Endothelial cell of umbilical vein (primary cell): ENCODE results near the gene SIX1. TPM values are rescaled to one million over a fixed set of nuclear protein-coding genes. Genes with fewer than 3 reads are reported as not detected.

Source experiments
- BruUV-seq: library from RNA; stranded (reverse); fragments of 400-500 nt; replicated peaks from 2 replicates; lab custom pipeline; 2021; lab: Mats Ljungman, UMichigan
- CTCF ChIA-PET: fragments of 300-600, 350-600 bp; sonication (Branson Sonifier 250); formaldehyde crosslinking; loops from one replicate; lab custom pipeline; 2021; ENCODE audit warnings: antibody characterized with exemption, inconsistent platforms; lab: Charles Lee
- POLR2A ChIA-PET: fragments of 300-600, 350-600 bp; sonication (Branson Sonifier 250); formaldehyde crosslinking; loops from one replicate; lab custom pipeline; 2021; ENCODE audit warnings: antibody characterized with exemption, inconsistent platforms; lab: Charles Lee
- DNase-seq: peaks from one replicate; pipeline ENCODE4 v3.0.0-alpha.2; 2011; ENCODE audit warnings: low read depth, low spot score
- FAIRE-seq: peaks from 2 replicates; lab custom pipeline; 2011; peaks lifted over from hg19 to GRCh38; lab: Jason Lieb, UNC
- H2AFZ ChIP-seq: 2 replicates; pipeline ENCODE4 v1.6.0; 2012; ENCODE audit warnings: low read depth, low read length, control low read depth, inconsistent platforms
- H3K27ac ChIP-seq: 2 replicates; pipeline ENCODE4 v1.5.1; 2011; ENCODE audit warnings: low read depth, mild to moderate bottlenecking, control low read depth, low read length, moderate library complexity; ENCODE audit not compliant: insufficient read depth
- H3K27me3 ChIP-seq, 2 experiments: 2 replicates each; pipeline versions ENCODE4 v1.6.0 to v1.6.1; 2011; ENCODE audit warnings: low read length in 2 of 2, mixed read lengths in 1 of 2; ENCODE audit not compliant: control insufficient read depth in 2 of 2, insufficient read depth in 2 of 2
- H3K36me3 ChIP-seq, 2 experiments: 2 replicates in 1 of 2; 3 replicates in 1 of 2; pipeline ENCODE4 v1.5.1; 2011; ENCODE audit warnings: low read length in 2 of 2, mild to moderate bottlenecking in 1 of 2, moderate library complexity in 1 of 2; ENCODE audit not compliant: control insufficient read depth in 2 of 2, insufficient read depth in 2 of 2; ENCODE audit errors: extremely low read depth in 1 of 2
- H3K4me1 ChIP-seq: 3 replicates; pipeline ENCODE4 v1.5.1; 2011; ENCODE audit warnings: mild to moderate bottlenecking, low read length; ENCODE audit not compliant: control insufficient read depth, insufficient read depth; ENCODE audit errors: extremely low read depth
- H3K4me2 ChIP-seq: 2 replicates; pipeline ENCODE4 v1.6.1; 2011; ENCODE audit warnings: low read length, control low read depth, mixed read lengths; ENCODE audit not compliant: insufficient read depth
- H3K4me3 ChIP-seq, 3 experiments: fragments of 200-600 bp in 1 of 3; sonication (generic), shearing (Covaris generic) in 1 of 3; replicated peaks in 1 of 3; 2 replicates each; pipeline ENCODE4 v1.5.1; 2011 to 2016; ENCODE audit warnings: control low read depth in 3 of 3, low read length in 3 of 3, mild to moderate bottlenecking in 2 of 3, inconsistent platforms in 1 of 3, low read depth in 1 of 3, moderate library complexity in 1 of 3; ENCODE audit not compliant: insufficient read depth in 1 of 3
- H3K79me2 ChIP-seq: 2 replicates; pipeline ENCODE4 v1.6.0; 2012; ENCODE audit warnings: low read length, inconsistent platforms; ENCODE audit not compliant: control insufficient read depth, insufficient read depth
- H3K9ac ChIP-seq: replicated peaks from 2 replicates; pipeline ENCODE3; 2011; ENCODE audit warnings: low read length, control low read depth; ENCODE audit not compliant: insufficient read depth; ENCODE audit errors: extremely low read depth
- H3K9me1 ChIP-seq: replicated peaks from 3 replicates; pipeline ENCODE4 v1.6.0; 2011; ENCODE audit warnings: mild to moderate bottlenecking, low read length; ENCODE audit not compliant: control insufficient read depth, insufficient read depth; ENCODE audit errors: extremely low read depth
- H3K9me3 ChIP-seq: replicated peaks from 2 replicates; pipeline ENCODE4 v1.5.1; 2012; ENCODE audit warnings: low read length, inconsistent platforms; ENCODE audit not compliant: control insufficient read depth, insufficient read depth
- H4K20me1 ChIP-seq: replicated peaks from 2 replicates; pipeline ENCODE3; 2011; ENCODE audit warnings: mild to moderate bottlenecking, low read length; ENCODE audit not compliant: control insufficient read depth, insufficient read depth; ENCODE audit errors: extremely low read depth
- EZH2 ChIP-seq: IDR thresholded peaks from 2 replicates; pipeline ENCODE4 v1.6.1; 2012; ENCODE audit warnings: borderline replicate concordance, low read depth, mild to moderate bottlenecking, moderate library complexity, low read length, inconsistent platforms; ENCODE audit not compliant: severe bottlenecking
- FOS ChIP-seq: IDR thresholded peaks from 2 replicates; pipeline ENCODE4 v1.6.1; 2011; ENCODE audit warnings: mild to moderate bottlenecking, low read length, moderate library complexity, borderline replicate concordance; ENCODE audit not compliant: insufficient read depth
- GATA2 ChIP-seq: IDR thresholded peaks from 2 replicates; pipeline ENCODE4 v1.7.0; 2011; ENCODE audit warnings: low read depth, mild to moderate bottlenecking, moderate library complexity, mixed read lengths, low read length; ENCODE audit not compliant: insufficient read length, insufficient read depth
- JUN ChIP-seq: IDR thresholded peaks from 2 replicates; pipeline ENCODE4 v1.6.1; 2011; ENCODE audit warnings: borderline replicate concordance, low read depth; ENCODE audit not compliant: insufficient read length, insufficient read depth
- MAX ChIP-seq: IDR thresholded peaks from 2 replicates; pipeline ENCODE4 v1.6.1; 2011; ENCODE audit not compliant: insufficient read depth, insufficient read length
- MYC ChIP-seq: IDR thresholded peaks from one replicate; pipeline ENCODE4 v1.6.1; 2011; ENCODE audit warnings: mild to moderate bottlenecking, low read depth, low read length
- POLR2A ChIP-seq: IDR thresholded peaks from 2 replicates; pipeline ENCODE4 v1.6.1; 2012; ENCODE audit warnings: low read depth, mild to moderate bottlenecking, control low read depth, low read length
- POLR2AphosphoS5 ChIP-seq: IDR thresholded peaks from 2 replicates; pipeline ENCODE4 v1.6.1; 2012; ENCODE audit warnings: low read depth, mild to moderate bottlenecking, control low read depth, low read length, moderate library complexity; ENCODE audit not compliant: insufficient read depth
- dilution Hi-C: fragments of 300-500 bp; cut with MboI; formaldehyde crosslinking; loops from one replicate; pipeline ENCODE4 v1.15.0; 2019; ENCODE audit warnings: low sequenced_read_pairs; ENCODE audit not compliant: extremely low pct_ligation_motif_present
- intact Hi-C: fragments of 100-400 bp; cut with micrococcal nuclease; formaldehyde crosslinking; loops from one replicate; pipeline ENCODE4 v1.10.0; 2022
- polyA plus RNA-seq, 4 experiments: library from polyadenylated mRNA; depleted of rRNA in 3 of 4; stranded (reverse) in 3 of 4; unstranded in 1 of 4; fragments of >200 nt; gene quantifications; 2 replicates each; pipeline versions ENCODE4 v1.2.1 to v1.2.3, GENCODE V29; 2011 to 2012; ENCODE audit warnings: missing spikeins in 1 of 4
- total RNA-seq: library from RNA; stranded (reverse); gene quantifications from 2 replicates; pipeline ENCODE4 v1.2.3, GENCODE V29; 2021
- TF ChIP-seq, protein P1 (sequence below), 2 donors: IDR thresholded peaks; 1 replicate in 1 of 2; 2 replicates in 1 of 2; pipeline ENCODE4 v1.5.1; 2011; ENCODE audit warnings: low read length in 2 of 2, mild to moderate bottlenecking in 2 of 2, moderate library complexity in 2 of 2, control low read depth in 1 of 2, inconsistent platforms in 1 of 2, low read depth in 1 of 2; ENCODE audit not compliant: insufficient read depth in 1 of 2; ENCODE audit errors: extremely low read depth in 1 of 2

The SIX1 gene
- total and polyA plus RNA-seq, 2 donors (not counting 3 experiments of a cell fraction or from before 2014, with no cell fraction given) = 0.40 to 0.55 TPM

GRCh38 chr14:60639674-60640073 lies 9.6 kb downstream of the SIX1 start:
- H3K36me3 ChIP-seq = no peaks in the 10 kb centered on the region
- H3K79me2 ChIP-seq = no peaks in the 10 kb centered on the region
- H3K4me2 ChIP-seq = no peak overlapping the region
- POLR2A ChIA-PET = no interaction called here
- dilution Hi-C loops (loop anchor here (25.0 kb wide), 2 partner anchors 398 to 623 kb away; no protein-coding TSS in a partner anchor), intact Hi-C loops (no loop called here)
- peaks cover 14% of the 10 kb centered on the region for H3K4me1 ChIP-seq
- no TSS peak for BruUV-seq
- DNase-seq (no peak), FAIRE-seq (no peak)
- H3K9me3 ChIP-seq = no peaks in the 10 kb centered on the region
- peaks cover 2% of the 10 kb centered on the region for H4K20me1 ChIP-seq
- TF ChIP-seq EZH2 = peak; percentile 39
- no peak for TF ChIP-seq POLR2A
- no peak for TF ChIP-seq MYC
- H3K9ac ChIP-seq = no peak overlapping the region
- no peak overlapping the region for H3K4me3 ChIP-seq
- H3K27me3 ChIP-seq = peaks cover 63 to 88% of the 10 kb centered on the region in 2 experiments
- no peaks in the 10 kb centered on the region for H3K9me1 ChIP-seq
- H2AFZ ChIP-seq = no peak overlapping the region
- CTCF ChIA-PET = interaction anchor here (0.7 to 0.9 kb wide), 2 partner anchors 15 to 17 kb away, joined by 3 read pairs; no protein-coding TSS in a partner anchor
- no peak overlapping the region for H3K27ac ChIP-seq

- CTCF ChIA-PET = interaction anchor here (0.9 to 2.1 kb wide), 7 partner anchors 11 to 615 kb away, joined by 3 to 8 read pairs (median 6); partner anchors contain the start of gene SIX1
- intact Hi-C loops = no loop called here
These were observed 11.6 kb downstream of the SIX1 start for GRCh38 chr14:60637479-60638315.

More at GRCh38 chr14:60637479-60638315, 11.6 kb downstream of the SIX1 start:
- peak overlapping the region; percentile 52 for H3K4me2 ChIP-seq
- peak overlapping the region in 1 of 3 experiments; percentile 23 for H3K4me3 ChIP-seq
- H3K27ac ChIP-seq = no peak overlapping the region
- DNase-seq = no peak
- no peaks in the 10 kb centered on the region for H3K9me3 ChIP-seq
- peak overlapping the region; percentile 10 for H3K9ac ChIP-seq
- POLR2A ChIA-PET = no interaction called here
- dilution Hi-C loops = loop anchor here (25.0 kb wide), 2 partner anchors 400 to 625 kb away; no protein-coding TSS in a partner anchor
- BruUV-seq = no TSS peak
- peak overlapping the region; percentile 59 for H2AFZ ChIP-seq
- FAIRE-seq = peak; percentile 31
- no peaks in the 10 kb centered on the region for H4K20me1 ChIP-seq
- TF ChIP-seq MAX = no peak
- TF ChIP-seq POLR2AphosphoS5 = no peak
- TF ChIP-seq EZH2 = no peak
- TF ChIP-seq MYC = no peak
- no peak for TF ChIP-seq GATA2
- TF ChIP-seq JUN = no peak
- TF ChIP-seq POLR2A = no peak
- TF ChIP-seq, protein P1, sequence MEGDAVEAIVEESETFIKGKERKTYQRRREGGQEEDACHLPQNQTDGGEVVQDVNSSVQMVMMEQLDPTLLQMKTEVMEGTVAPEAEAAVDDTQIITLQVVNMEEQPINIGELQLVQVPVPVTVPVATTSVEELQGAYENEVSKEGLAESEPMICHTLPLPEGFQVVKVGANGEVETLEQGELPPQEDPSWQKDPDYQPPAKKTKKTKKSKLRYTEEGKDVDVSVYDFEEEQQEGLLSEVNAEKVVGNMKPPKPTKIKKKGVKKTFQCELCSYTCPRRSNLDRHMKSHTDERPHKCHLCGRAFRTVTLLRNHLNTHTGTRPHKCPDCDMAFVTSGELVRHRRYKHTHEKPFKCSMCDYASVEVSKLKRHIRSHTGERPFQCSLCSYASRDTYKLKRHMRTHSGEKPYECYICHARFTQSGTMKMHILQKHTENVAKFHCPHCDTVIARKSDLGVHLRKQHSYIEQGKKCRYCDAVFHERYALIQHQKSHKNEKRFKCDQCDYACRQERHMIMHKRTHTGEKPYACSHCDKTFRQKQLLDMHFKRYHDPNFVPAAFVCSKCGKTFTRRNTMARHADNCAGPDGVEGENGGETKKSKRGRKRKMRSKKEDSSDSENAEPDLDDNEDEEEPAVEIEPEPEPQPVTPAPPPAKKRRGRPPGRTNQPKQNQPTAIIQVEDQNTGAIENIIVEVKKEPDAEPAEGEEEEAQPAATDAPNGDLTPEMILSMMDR (IDR thresholded peaks at IDR 0.05; ENCODE audit: extremely low read depth in 1 of 2, insufficient read depth in 1 of 2, low read depth in 1 of 2, low read length in 2 of 2) = no peak
- TF ChIP-seq FOS = no peak
- no peaks in the 10 kb centered on the region for H3K9me1 ChIP-seq
- H3K79me2 ChIP-seq = no peaks in the 10 kb centered on the region
- no peaks in the 10 kb centered on the region for H3K36me3 ChIP-seq
- peaks cover 47 to 69% of the 10 kb centered on the region in 2 experiments for H3K27me3 ChIP-seq
- H3K4me1 ChIP-seq = peaks cover 13% of the 10 kb centered on the region
